HEK293 (cell line): ENCODE results near the gene NUP85.

Source experiments
- CTCF ChIA-PET: fragments of 350-600 bp; formaldehyde crosslinking; extraction: SDS; loops from one replicate; lab custom pipeline; 2021; ENCODE audit warnings: antibody characterized with exemption; lab: Yijun Ruan, JAX
- POLR2A ChIA-PET: fragments of 300-600 bp; formaldehyde crosslinking; extraction: SDS; loops from one replicate; lab custom pipeline; 2020; ENCODE audit warnings: antibody characterized with exemption, inconsistent platforms; lab: Yijun Ruan, JAX
- H3K27ac ChIP-seq: fragments of 200-500 bp; sonication (Bioruptor generic); 2 replicates; pipeline ENCODE4 v1.5.1; 2014; ENCODE audit warnings: low read depth, low read length, control low read depth, inconsistent platforms; ENCODE audit errors: extremely low read depth
- H3K36me3 ChIP-seq, 2 experiments: fragments of 200-500 bp in 1 of 2; sonication (Bioruptor generic) in 1 of 2; 1 replicate in 1 of 2; 2 replicates in 1 of 2; pipeline ENCODE4 v1.5.1; 2014 to 2017; ENCODE audit warnings: inconsistent platforms in 2 of 2, low read length in 2 of 2; ENCODE audit not compliant: control insufficient read depth in 2 of 2, insufficient read depth in 1 of 2
- H3K4me1 ChIP-seq: fragments of 200-500 bp; sonication (Bioruptor generic); 2 replicates; pipeline ENCODE4 v1.5.1; 2014; ENCODE audit warnings: mild to moderate bottlenecking, low read length, inconsistent platforms; ENCODE audit not compliant: control insufficient read depth, insufficient read depth
- H3K4me3 ChIP-seq: 2 replicates; pipeline ENCODE4 v1.5.1; 2011; ENCODE audit warnings: low read depth, mild to moderate bottlenecking, control low read depth, low read length, moderate library complexity
- H3K9me3 ChIP-seq: fragments of 200-500 bp; sonication (Bioruptor generic); 2 replicates; pipeline ENCODE4 v1.5.1; 2014; ENCODE audit warnings: low read depth, low read length, inconsistent platforms; ENCODE audit not compliant: control insufficient read depth, insufficient read depth
- BCL11B ChIP-seq: fragments of 450-650 bp; formaldehyde crosslinking; IDR thresholded peaks from 2 replicates; pipeline ENCODE4 v1.5.1; 2016; ENCODE audit warnings: low read depth, missing biosample characterization, missing genetic modification characterization
- KLF1 ChIP-seq: fragments of 450-650 bp; formaldehyde crosslinking; IDR thresholded peaks from 2 replicates; pipeline ENCODE4 v1.5.1; 2016; ENCODE audit warnings: missing biosample characterization, missing genetic modification characterization
- KLF9 ChIP-seq: fragments of 450-650 bp; formaldehyde crosslinking; IDR thresholded peaks from 2 replicates; pipeline ENCODE4 v1.5.1; 2016; ENCODE audit warnings: missing biosample characterization, missing genetic modification characterization, low read depth
- PRDM1 ChIP-seq: fragments of 450-650 bp; formaldehyde crosslinking; IDR thresholded peaks from 2 replicates; pipeline ENCODE4; 2016; ENCODE audit warnings: missing biosample characterization, missing genetic modification characterization
- TRIM28 ChIP-seq: IDR thresholded peaks from 2 replicates; pipeline ENCODE4 v1.6.1; 2011; ENCODE audit warnings: low read length, control low read depth, borderline replicate concordance
- WT1 ChIP-seq: fragments of 450-650 bp; formaldehyde crosslinking; IDR thresholded peaks from 2 replicates; pipeline ENCODE4 v1.5.1; 2016; ENCODE audit warnings: missing biosample characterization, missing genetic modification characterization
- ZBTB20 ChIP-seq: fragments of 450-650 bp; formaldehyde crosslinking; IDR thresholded peaks from 2 replicates; pipeline ENCODE4 v1.5.1; 2016; ENCODE audit warnings: missing biosample characterization, missing genetic modification characterization
- ZFHX2 ChIP-seq: fragments of 450-650 bp; formaldehyde crosslinking; conservative IDR thresholded peaks from 2 replicates; pipeline ENCODE4 v1.5.1; 2016; ENCODE audit warnings: missing biosample characterization, missing genetic modification characterization
- ZFP69B ChIP-seq: fragments of 450-650 bp; formaldehyde crosslinking; IDR thresholded peaks from 2 replicates; pipeline ENCODE4 v1.5.1; 2016; ENCODE audit warnings: missing biosample characterization, missing genetic modification characterization
- ZNF211 ChIP-seq: fragments of 450-650 bp; formaldehyde crosslinking; IDR thresholded peaks from 2 replicates; pipeline ENCODE4 v1.5.1; 2016; ENCODE audit warnings: low read depth, missing biosample characterization, missing genetic modification characterization
- ZNF214 ChIP-seq: fragments of 450-650 bp; formaldehyde crosslinking; IDR thresholded peaks from 2 replicates; pipeline ENCODE4 v1.5.1; 2017; ENCODE audit warnings: missing biosample characterization, mild to moderate bottlenecking, missing genetic modification characterization, borderline replicate concordance
- ZNF223 ChIP-seq: fragments of 450-650 bp; formaldehyde crosslinking; IDR thresholded peaks from 2 replicates; pipeline ENCODE4 v1.5.1; 2016; ENCODE audit warnings: missing biosample characterization, missing genetic modification characterization
- ZNF274 ChIP-seq, 2 experiments: fragments of 200-500 bp in 1 of 2; fragments of 450-650 bp in 1 of 2; sonication (Bioruptor generic) in 1 of 2; formaldehyde crosslinking in 1 of 2; IDR thresholded peaks; 2 replicates each; pipeline versions ENCODE4 v1.5.1 to v1.6.1; 2014 to 2016; ENCODE audit warnings: borderline replicate concordance in 1 of 2, inconsistent platforms in 1 of 2, low read length in 1 of 2, missing biosample characterization in 1 of 2, missing genetic modification characterization in 1 of 2
- ZNF366 ChIP-seq: fragments of 450-650 bp; formaldehyde crosslinking; conservative IDR thresholded peaks from 2 replicates; pipeline ENCODE4 v1.5.1; 2016; ENCODE audit warnings: missing biosample characterization, missing genetic modification characterization
- ZNF391 ChIP-seq: fragments of 450-650 bp; formaldehyde crosslinking; IDR thresholded peaks from 2 replicates; pipeline ENCODE4 v1.5.1; 2016; ENCODE audit warnings: low read depth, missing biosample characterization, missing genetic modification characterization, borderline replicate concordance
- ZNF48 ChIP-seq: fragments of 450-650 bp; formaldehyde crosslinking; IDR thresholded peaks from 2 replicates; pipeline ENCODE4 v1.5.1; 2016; ENCODE audit warnings: missing biosample characterization, missing genetic modification characterization
- ZNF514 ChIP-seq: fragments of 450-650 bp; formaldehyde crosslinking; IDR thresholded peaks from 2 replicates; pipeline ENCODE4 v1.5.1; 2016; ENCODE audit warnings: missing biosample characterization, missing genetic modification characterization
- ZNF558 ChIP-seq: fragments of 450-650 bp; formaldehyde crosslinking; IDR thresholded peaks from 2 replicates; pipeline ENCODE4 v1.5.1; 2016; ENCODE audit warnings: missing biosample characterization, missing genetic modification characterization
- ZNF610 ChIP-seq: fragments of 450-650 bp; formaldehyde crosslinking; IDR thresholded peaks from 2 replicates; pipeline ENCODE4 v1.5.1; 2016; ENCODE audit warnings: missing biosample characterization, missing genetic modification characterization, borderline replicate concordance
- ZNF707 ChIP-seq: fragments of 450-650 bp; formaldehyde crosslinking; IDR thresholded peaks from 2 replicates; pipeline ENCODE4 v1.5.1; 2016; ENCODE audit warnings: missing biosample characterization, missing genetic modification characterization
- ZNF776 ChIP-seq: fragments of 450-650 bp; formaldehyde crosslinking; IDR thresholded peaks from 2 replicates; pipeline ENCODE4 v1.5.0; 2017; ENCODE audit warnings: missing biosample characterization, missing genetic modification characterization, borderline replicate concordance
- ZXDB ChIP-seq: fragments of 450-650 bp; formaldehyde crosslinking; IDR thresholded peaks from 2 replicates; pipeline ENCODE4 v1.5.1; 2016; ENCODE audit warnings: missing biosample characterization, missing genetic modification characterization
- TF ChIP-seq, protein P1 (sequence below): fragments of 450-650 bp; IDR thresholded peaks from 2 replicates; pipeline ENCODE4 v1.5.1; 2018; ENCODE audit warnings: missing biosample characterization, mild to moderate bottlenecking, missing genetic modification characterization
- TF ChIP-seq, protein P2 (sequence below): fragments of 450-650 bp; formaldehyde crosslinking; IDR thresholded peaks from 2 replicates; pipeline ENCODE4 v1.5.1; 2016; ENCODE audit warnings: missing biosample characterization, missing genetic modification characterization
- TF ChIP-seq, protein P3 (sequence below): fragments of 450-650 bp; formaldehyde crosslinking; IDR thresholded peaks from 2 replicates; pipeline ENCODE4 v1.5.1; 2016; ENCODE audit warnings: missing biosample characterization, missing genetic modification characterization
- TF ChIP-seq, protein P4 (sequence below): fragments of 450-650 bp; formaldehyde crosslinking; IDR thresholded peaks from 2 replicates; pipeline ENCODE4 v1.5.1; 2016; ENCODE audit warnings: missing biosample characterization, missing genetic modification characterization
- TF ChIP-seq, protein P5 (sequence below): fragments of 450-650 bp; formaldehyde crosslinking; IDR thresholded peaks from 2 replicates; pipeline ENCODE4 v1.5.1; 2016; ENCODE audit warnings: missing biosample characterization, missing genetic modification characterization, low read depth

Gene NUP85

DNA sequence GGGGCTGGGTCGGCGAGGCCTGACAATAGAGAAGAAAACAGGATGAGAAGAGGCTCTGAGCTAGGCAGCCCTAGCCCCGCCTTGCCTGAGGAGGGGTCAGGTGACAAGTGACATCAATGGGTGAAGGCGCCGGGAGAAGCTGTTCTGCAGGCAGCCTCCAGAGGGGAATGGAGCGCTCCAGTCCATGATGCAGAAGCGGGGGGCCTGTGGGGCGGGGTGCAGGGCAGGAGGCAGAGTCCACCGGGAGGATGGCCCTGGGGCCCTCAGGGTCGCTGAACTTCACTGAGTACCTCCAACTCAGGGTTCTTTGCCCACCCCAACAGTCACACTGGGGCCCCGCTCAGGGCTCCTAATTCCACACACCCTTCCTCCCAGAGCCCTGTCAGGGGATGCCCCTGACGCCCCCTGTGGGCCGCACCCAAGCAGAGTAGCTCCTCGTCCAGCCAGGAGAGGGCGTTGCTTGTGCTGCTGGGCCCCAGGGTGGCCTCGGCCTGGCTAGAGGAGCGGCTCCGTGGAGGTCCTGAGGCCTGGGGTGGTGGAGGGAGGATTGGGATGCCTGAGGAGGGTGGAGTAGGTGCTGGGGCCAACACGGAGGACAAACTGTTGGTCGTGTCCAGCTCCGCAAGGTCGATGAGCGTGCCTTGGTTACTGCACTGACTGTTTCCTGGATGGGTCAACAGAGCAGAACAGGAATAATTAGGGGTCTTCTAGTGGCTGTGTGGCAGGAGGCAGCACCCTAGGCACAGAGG lies 35.1 kb downstream of the NUP85 start (continued):
- TF ChIP-seq ZFHX2 (tag by site-specific recombination) (no peak), BCL11B (tag by site-specific recombination) (no peak), KLF1 (tag by site-specific recombination) (peak; percentile 93), ZNF776 (no peak), ZNF610 (tag by site-specific recombination) (no peak; the same call in 1 of the 2 replicates), ZNF558 (tag by site-specific recombination) (no peak), ZNF214 (tag by site-specific recombination) (no peak), ZFP69B (tag by site-specific recombination) (peak; percentile 80), ZNF223 (no peak), ZNF707 (tag by site-specific recombination) (no peak), ZNF274 (IDR thresholded peaks at IDR 0.05; ENCODE audit: low read length) (no peak), ZNF274 (tag by site-specific recombination; IDR thresholded peaks at IDR 0.05; ENCODE audit: borderline replicate concordance) (no peak), ZNF211 (tag by site-specific recombination) (no peak), ZNF48 (tag by site-specific recombination) (no peak), PRDM1 (tag by site-specific recombination) (no peak)
- TF ChIP-seq, protein P1, sequence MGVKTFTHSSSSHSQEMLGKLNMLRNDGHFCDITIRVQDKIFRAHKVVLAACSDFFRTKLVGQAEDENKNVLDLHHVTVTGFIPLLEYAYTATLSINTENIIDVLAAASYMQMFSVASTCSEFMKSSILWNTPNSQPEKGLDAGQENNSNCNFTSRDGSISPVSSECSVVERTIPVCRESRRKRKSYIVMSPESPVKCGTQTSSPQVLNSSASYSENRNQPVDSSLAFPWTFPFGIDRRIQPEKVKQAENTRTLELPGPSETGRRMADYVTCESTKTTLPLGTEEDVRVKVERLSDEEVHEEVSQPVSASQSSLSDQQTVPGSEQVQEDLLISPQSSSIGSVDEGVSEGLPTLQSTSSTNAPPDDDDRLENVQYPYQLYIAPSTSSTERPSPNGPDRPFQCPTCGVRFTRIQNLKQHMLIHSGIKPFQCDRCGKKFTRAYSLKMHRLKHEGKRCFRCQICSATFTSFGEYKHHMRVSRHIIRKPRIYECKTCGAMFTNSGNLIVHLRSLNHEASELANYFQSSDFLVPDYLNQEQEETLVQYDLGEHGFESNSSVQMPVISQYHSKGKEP (tag by site-specific recombination), result 0 out of 2 replicates have a peak, but pooled peaks have one; percentile 15
- TF ChIP-seq, protein P2, sequence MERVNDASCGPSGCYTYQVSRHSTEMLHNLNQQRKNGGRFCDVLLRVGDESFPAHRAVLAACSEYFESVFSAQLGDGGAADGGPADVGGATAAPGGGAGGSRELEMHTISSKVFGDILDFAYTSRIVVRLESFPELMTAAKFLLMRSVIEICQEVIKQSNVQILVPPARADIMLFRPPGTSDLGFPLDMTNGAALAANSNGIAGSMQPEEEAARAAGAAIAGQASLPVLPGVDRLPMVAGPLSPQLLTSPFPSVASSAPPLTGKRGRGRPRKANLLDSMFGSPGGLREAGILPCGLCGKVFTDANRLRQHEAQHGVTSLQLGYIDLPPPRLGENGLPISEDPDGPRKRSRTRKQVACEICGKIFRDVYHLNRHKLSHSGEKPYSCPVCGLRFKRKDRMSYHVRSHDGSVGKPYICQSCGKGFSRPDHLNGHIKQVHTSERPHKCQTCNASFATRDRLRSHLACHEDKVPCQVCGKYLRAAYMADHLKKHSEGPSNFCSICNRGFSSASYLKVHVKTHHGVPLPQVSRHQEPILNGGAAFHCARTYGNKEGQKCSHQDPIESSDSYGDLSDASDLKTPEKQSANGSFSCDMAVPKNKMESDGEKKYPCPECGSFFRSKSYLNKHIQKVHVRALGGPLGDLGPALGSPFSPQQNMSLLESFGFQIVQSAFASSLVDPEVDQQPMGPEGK, result peak; percentile 96
- TF ChIP-seq, all 188 proteins: peak for 41

DNA sequence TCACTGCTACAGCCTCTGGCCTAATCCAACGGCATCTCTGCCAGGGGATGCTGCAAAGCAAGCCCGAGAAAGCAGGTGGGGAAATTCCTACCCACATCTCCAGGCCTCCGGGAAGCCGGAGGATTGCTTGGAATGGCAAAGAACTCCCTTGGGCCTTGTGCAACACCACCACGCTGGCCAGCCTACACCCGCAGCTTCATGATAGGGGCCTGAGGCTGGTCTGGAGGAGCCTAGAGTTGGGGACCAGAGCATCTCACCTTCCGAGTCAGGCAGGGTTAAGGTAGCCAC lies 35.6 kb downstream of the NUP85 start:
- Histone ChIP-seq H3K36me3 (peaks cover 32 to 100% of the 10 kb centered on the region in 2 experiments), H3K4me1 (no peaks in the 10 kb centered on the region), H3K4me3 (no peak overlapping the region), H3K27ac (0 out of 2 replicates have a peak overlapping the region, but pooled peaks have one; percentile 17), H3K9me3 (no peaks in the 10 kb centered on the region)
- ChIA-PET CTCF (interaction anchor here (0.6 to 7.4 kb wide), 27 partner anchors 8 to 509 kb away, joined by 3 to 74 read pairs (median 5); partner anchors contain the start of genes GGA3, MIF4GD, MRPS7 and TSEN54), POLR2A (interaction anchor here (1.0 to 3.5 kb wide), 4 partner anchors 12 to 48 kb away, joined by 5 to 26 read pairs (median 14); partner anchors contain the start of genes GGA3, MIF4GD, MRPS7 and SLC25A19)
- TF ChIP-seq ZNF366 (tag by site-specific recombination) (no peak), ZNF391 (tag by site-specific recombination) (no peak), ZXDB (tag by site-specific recombination) (no peak), WT1 (tag by site-specific recombination) (no peak), ZNF514 (tag by site-specific recombination) (no peak), KLF9 (tag by site-specific recombination) (no peak), ZBTB20 (tag by site-specific recombination) (no peak), TRIM28 (no peak)
- TF ChIP-seq, protein P3, sequence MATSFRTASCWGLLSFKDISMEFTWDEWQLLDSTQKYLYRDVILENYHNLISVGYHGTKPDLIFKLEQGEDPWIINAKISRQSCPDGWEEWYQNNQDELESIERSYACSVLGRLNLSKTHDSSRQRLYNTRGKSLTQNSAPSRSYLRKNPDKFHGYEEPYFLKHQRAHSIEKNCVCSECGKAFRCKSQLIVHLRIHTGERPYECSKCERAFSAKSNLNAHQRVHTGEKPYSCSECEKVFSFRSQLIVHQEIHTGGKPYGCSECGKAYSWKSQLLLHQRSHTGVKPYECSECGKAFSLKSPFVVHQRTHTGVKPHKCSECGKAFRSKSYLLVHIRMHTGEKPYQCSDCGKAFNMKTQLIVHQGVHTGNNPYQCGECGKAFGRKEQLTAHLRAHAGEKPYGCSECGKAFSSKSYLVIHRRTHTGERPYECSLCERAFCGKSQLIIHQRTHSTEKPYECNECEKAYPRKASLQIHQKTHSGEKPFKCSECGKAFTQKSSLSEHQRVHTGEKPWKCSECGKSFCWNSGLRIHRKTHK (tag by site-specific recombination), result no peak
- TF ChIP-seq, protein P4, sequence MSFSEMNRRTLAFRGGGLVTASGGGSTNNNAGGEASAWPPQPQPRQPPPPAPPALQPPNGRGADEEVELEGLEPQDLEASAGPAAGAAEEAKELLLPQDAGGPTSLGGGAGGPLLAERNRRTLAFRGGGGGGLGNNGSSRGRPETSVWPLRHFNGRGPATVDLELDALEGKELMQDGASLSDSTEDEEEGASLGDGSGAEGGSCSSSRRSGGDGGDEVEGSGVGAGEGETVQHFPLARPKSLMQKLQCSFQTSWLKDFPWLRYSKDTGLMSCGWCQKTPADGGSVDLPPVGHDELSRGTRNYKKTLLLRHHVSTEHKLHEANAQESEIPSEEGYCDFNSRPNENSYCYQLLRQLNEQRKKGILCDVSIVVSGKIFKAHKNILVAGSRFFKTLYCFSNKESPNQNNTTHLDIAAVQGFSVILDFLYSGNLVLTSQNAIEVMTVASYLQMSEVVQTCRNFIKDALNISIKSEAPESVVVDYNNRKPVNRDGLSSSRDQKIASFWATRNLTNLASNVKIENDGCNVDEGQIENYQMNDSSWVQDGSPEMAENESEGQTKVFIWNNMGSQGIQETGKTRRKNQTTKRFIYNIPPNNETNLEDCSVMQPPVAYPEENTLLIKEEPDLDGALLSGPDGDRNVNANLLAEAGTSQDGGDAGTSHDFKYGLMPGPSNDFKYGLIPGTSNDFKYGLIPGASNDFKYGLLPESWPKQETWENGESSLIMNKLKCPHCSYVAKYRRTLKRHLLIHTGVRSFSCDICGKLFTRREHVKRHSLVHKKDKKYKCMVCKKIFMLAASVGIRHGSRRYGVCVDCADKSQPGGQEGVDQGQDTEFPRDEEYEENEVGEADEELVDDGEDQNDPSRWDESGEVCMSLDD (tag by site-specific recombination), result no peak
- TF ChIP-seq, protein P5, sequence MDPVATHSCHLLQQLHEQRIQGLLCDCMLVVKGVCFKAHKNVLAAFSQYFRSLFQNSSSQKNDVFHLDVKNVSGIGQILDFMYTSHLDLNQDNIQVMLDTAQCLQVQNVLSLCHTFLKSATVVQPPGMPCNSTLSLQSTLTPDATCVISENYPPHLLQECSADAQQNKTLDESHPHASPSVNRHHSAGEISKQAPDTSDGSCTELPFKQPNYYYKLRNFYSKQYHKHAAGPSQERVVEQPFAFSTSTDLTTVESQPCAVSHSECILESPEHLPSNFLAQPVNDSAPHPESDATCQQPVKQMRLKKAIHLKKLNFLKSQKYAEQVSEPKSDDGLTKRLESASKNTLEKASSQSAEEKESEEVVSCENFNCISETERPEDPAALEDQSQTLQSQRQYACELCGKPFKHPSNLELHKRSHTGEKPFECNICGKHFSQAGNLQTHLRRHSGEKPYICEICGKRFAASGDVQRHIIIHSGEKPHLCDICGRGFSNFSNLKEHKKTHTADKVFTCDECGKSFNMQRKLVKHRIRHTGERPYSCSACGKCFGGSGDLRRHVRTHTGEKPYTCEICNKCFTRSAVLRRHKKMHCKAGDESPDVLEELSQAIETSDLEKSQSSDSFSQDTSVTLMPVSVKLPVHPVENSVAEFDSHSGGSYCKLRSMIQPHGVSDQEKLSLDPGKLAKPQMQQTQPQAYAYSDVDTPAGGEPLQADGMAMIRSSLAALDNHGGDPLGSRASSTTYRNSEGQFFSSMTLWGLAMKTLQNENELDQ (tag by site-specific recombination), result no peak
